WTC11 (cell line): ENCODE data around the gene HSPBAP1.

Experiments used
- CBFB ChIP-seq: sonication (generic); formaldehyde crosslinking; IDR thresholded peaks from 2 replicates; pipeline ENCODE4 v1.8.1; 2022; ENCODE audit warnings: mild to moderate bottlenecking, low read depth, missing genetic modification reagents
- KAT7 ChIP-seq: sonication (generic); formaldehyde crosslinking; IDR thresholded peaks from 2 replicates; pipeline ENCODE4 v1.8.1; 2023; ENCODE audit warnings: missing genetic modification reagents, mild to moderate bottlenecking, borderline replicate concordance
- ZBTB21 ChIP-seq: sonication (generic); formaldehyde crosslinking; IDR thresholded peaks from 2 replicates; pipeline ENCODE4 v1.8.1; 2023; ENCODE audit warnings: mild to moderate bottlenecking, missing genetic modification reagents, borderline replicate concordance
- ZNF317 ChIP-seq: sonication (generic); formaldehyde crosslinking; IDR thresholded peaks from 2 replicates; pipeline ENCODE4 v1.8.1; 2023; ENCODE audit warnings: low read depth, mild to moderate bottlenecking, moderate library complexity, missing genetic modification reagents, borderline replicate concordance
- TF ChIP-seq, protein P1 (sequence below): fragments of 200-600 bp; IDR thresholded peaks from 2 replicates; pipeline ENCODE4 v1.8.0; 2022; ENCODE audit warnings: antibody characterized with exemption
- TF ChIP-seq, protein P2 (sequence below): sonication (generic); formaldehyde crosslinking; IDR thresholded peaks from 2 replicates; pipeline ENCODE4 v1.8.1; 2023; ENCODE audit warnings: mild to moderate bottlenecking, missing genetic modification reagents
- TF ChIP-seq, protein P3 (sequence below): sonication (generic); formaldehyde crosslinking; IDR thresholded peaks from 2 replicates; pipeline ENCODE4 v1.8.1; 2023; ENCODE audit warnings: mild to moderate bottlenecking, missing genetic modification reagents, moderate library complexity
- TF ChIP-seq, protein P4 (sequence below): sonication (generic); formaldehyde crosslinking; IDR thresholded peaks from 2 replicates; pipeline ENCODE4 v1.8.1; 2022; ENCODE audit warnings: low read depth, mild to moderate bottlenecking, moderate library complexity, missing genetic modification reagents, borderline replicate concordance
- TF ChIP-seq, protein P5 (sequence below): sonication (generic); formaldehyde crosslinking; conservative IDR thresholded peaks from 2 replicates; pipeline ENCODE4 v1.8.1; 2022; ENCODE audit warnings: mild to moderate bottlenecking, missing genetic modification reagents

DNA sequence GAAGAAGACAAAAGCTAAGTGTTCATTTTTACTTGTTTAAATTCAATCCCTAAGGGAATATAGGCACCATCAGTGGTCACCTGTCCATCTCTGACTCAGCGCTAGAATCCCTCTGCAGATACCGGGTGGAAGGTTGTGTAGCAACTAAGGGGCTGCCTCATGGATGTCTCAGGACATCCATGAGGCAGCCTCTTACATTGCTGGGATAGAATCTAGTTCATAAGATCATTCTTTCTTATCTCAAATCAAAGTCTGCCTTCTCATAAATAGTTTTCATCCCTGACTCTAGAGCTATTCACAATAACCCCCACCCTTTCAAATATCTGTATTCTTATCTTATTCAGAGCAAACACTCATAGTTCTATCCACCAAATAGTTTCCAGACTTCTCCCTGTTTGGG is 38.1 kb downstream of the HSPBAP1 start:
- TF ChIP-seq, protein P1, sequence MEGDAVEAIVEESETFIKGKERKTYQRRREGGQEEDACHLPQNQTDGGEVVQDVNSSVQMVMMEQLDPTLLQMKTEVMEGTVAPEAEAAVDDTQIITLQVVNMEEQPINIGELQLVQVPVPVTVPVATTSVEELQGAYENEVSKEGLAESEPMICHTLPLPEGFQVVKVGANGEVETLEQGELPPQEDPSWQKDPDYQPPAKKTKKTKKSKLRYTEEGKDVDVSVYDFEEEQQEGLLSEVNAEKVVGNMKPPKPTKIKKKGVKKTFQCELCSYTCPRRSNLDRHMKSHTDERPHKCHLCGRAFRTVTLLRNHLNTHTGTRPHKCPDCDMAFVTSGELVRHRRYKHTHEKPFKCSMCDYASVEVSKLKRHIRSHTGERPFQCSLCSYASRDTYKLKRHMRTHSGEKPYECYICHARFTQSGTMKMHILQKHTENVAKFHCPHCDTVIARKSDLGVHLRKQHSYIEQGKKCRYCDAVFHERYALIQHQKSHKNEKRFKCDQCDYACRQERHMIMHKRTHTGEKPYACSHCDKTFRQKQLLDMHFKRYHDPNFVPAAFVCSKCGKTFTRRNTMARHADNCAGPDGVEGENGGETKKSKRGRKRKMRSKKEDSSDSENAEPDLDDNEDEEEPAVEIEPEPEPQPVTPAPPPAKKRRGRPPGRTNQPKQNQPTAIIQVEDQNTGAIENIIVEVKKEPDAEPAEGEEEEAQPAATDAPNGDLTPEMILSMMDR, result no peak
- TF ChIP-seq KAT7 (CRISPR knock-in tag), result no peak
- TF ChIP-seq CBFB (CRISPR knock-in tag), result no peak
- TF ChIP-seq ZBTB21, result no peak
- TF ChIP-seq, protein P2, sequence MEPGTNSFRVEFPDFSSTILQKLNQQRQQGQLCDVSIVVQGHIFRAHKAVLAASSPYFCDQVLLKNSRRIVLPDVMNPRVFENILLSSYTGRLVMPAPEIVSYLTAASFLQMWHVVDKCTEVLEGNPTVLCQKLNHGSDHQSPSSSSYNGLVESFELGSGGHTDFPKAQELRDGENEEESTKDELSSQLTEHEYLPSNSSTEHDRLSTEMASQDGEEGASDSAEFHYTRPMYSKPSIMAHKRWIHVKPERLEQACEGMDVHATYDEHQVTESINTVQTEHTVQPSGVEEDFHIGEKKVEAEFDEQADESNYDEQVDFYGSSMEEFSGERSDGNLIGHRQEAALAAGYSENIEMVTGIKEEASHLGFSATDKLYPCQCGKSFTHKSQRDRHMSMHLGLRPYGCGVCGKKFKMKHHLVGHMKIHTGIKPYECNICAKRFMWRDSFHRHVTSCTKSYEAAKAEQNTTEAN (CRISPR knock-in tag), result no peak
- TF ChIP-seq, protein P3, sequence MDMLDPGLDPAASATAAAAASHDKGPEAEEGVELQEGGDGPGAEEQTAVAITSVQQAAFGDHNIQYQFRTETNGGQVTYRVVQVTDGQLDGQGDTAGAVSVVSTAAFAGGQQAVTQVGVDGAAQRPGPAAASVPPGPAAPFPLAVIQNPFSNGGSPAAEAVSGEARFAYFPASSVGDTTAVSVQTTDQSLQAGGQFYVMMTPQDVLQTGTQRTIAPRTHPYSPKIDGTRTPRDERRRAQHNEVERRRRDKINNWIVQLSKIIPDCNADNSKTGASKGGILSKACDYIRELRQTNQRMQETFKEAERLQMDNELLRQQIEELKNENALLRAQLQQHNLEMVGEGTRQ (CRISPR knock-in tag), result no peak
- TF ChIP-seq, protein P4, sequence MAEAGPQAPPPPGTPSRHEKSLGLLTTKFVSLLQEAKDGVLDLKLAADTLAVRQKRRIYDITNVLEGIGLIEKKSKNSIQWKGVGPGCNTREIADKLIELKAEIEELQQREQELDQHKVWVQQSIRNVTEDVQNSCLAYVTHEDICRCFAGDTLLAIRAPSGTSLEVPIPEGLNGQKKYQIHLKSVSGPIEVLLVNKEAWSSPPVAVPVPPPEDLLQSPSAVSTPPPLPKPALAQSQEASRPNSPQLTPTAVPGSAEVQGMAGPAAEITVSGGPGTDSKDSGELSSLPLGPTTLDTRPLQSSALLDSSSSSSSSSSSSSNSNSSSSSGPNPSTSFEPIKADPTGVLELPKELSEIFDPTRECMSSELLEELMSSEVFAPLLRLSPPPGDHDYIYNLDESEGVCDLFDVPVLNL (CRISPR knock-in tag), result no peak
- TF ChIP-seq, protein P5, sequence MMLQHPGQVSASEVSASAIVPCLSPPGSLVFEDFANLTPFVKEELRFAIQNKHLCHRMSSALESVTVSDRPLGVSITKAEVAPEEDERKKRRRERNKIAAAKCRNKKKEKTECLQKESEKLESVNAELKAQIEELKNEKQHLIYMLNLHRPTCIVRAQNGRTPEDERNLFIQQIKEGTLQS (CRISPR knock-in tag), result no peak
- TF ChIP-seq ZNF317 (CRISPR knock-in tag), result no peak
